H1 (cell line): Measurements from ENCODE around the gene SH3BP5. TPM values are rescaled to one million over a fixed set of nuclear protein-coding genes. Genes with fewer than 3 reads are reported as not detected.
A peak's percentile ranks its signal among the peaks of the same experiment; 100 is the strongest.

Experiments
- CHD1 ChIP-seq: IDR thresholded peaks from 2 replicates; pipeline ENCODE4 v1.6.1; 2012; ENCODE audit warnings: low read depth, low read length, improper control_type of control experiment
- EP300 ChIP-seq, 2 experiments: IDR thresholded peaks; 1 replicate in 1 of 2; 2 replicates in 1 of 2; pipeline ENCODE4 v1.6.1; 2011 to 2012; ENCODE audit warnings: low read depth in 2 of 2, low read length in 2 of 2, mild to moderate bottlenecking in 2 of 2, borderline replicate concordance in 1 of 2, inconsistent platforms in 1 of 2, moderate library complexity in 1 of 2
- GABPA ChIP-seq: IDR thresholded peaks from 2 replicates; pipeline ENCODE4 v1.6.1; 2011; ENCODE audit warnings: mild to moderate bottlenecking, low read length, moderate library complexity, borderline replicate concordance; ENCODE audit not compliant: insufficient read depth
- HDAC6 ChIP-seq: IDR thresholded peaks from one replicate; pipeline ENCODE4 v1.7.1; 2012; ENCODE audit warnings: low read depth, mild to moderate bottlenecking, inconsistent platforms, low read length, moderate library complexity
- JUN ChIP-seq: IDR thresholded peaks from 2 replicates; pipeline ENCODE4 v1.6.1; 2011; ENCODE audit warnings: low read depth, mild to moderate bottlenecking, improper control_type of control experiment, low read length
- JUND ChIP-seq: IDR thresholded peaks from 2 replicates; pipeline ENCODE4 v1.6.1; 2011; ENCODE audit warnings: mild to moderate bottlenecking, improper control_type of control experiment, low read length
- NRF1 ChIP-seq: IDR thresholded peaks from 2 replicates; pipeline ENCODE4 v1.6.1; 2011; ENCODE audit warnings: mild to moderate bottlenecking, low read depth, low read length, improper control_type of control experiment
- PHF8 ChIP-seq: fragments of 200-600 bp; sonication (generic); conservative IDR thresholded peaks from 2 replicates; pipeline ENCODE4 v1.7.1; 2012; ENCODE audit warnings: low read depth, mild to moderate bottlenecking, inconsistent platforms, low read length, moderate library complexity
- RAD21 ChIP-seq, 2 experiments: IDR thresholded peaks in 1 of 2; conservative IDR thresholded peaks in 1 of 2; 2 replicates each; pipeline ENCODE4 v1.6.1; 2011; ENCODE audit warnings: low read depth in 2 of 2, low read length in 2 of 2, improper control_type of control experiment in 1 of 2, inconsistent platforms in 1 of 2, mild to moderate bottlenecking in 1 of 2, moderate library complexity in 1 of 2
- RBBP5 ChIP-seq: IDR thresholded peaks from 2 replicates; pipeline ENCODE4 v1.7.1; 2012; ENCODE audit warnings: low read depth, mild to moderate bottlenecking, inconsistent platforms, low read length, moderate library complexity, borderline replicate concordance
- RNF2 ChIP-seq: fragments of 200-900, 300-1000 bp; sonication (generic); IDR thresholded peaks from 2 replicates; pipeline ENCODE4 v1.7.1; 2016; ENCODE audit warnings: borderline replicate concordance, low read depth, mild to moderate bottlenecking, antibody characterized with exemption, low read length; ENCODE audit not compliant: poor library complexity, severe bottlenecking; ENCODE audit errors: missing control alignments
- RXRA ChIP-seq: IDR thresholded peaks from 2 replicates; pipeline ENCODE4 v1.6.1; 2011; ENCODE audit warnings: low read depth, mild to moderate bottlenecking, low read length, moderate library complexity; ENCODE audit not compliant: insufficient read depth
- SIN3A ChIP-seq, 2 experiments: IDR thresholded peaks in 1 of 2; conservative IDR thresholded peaks in 1 of 2; 2 replicates each; pipeline ENCODE4 v1.6.1; 2011 to 2012; ENCODE audit warnings: low read length in 2 of 2, improper control_type of control experiment in 1 of 2, low read depth in 1 of 2, mild to moderate bottlenecking in 1 of 2
- SIRT6 ChIP-seq: IDR thresholded peaks from one replicate; pipeline ENCODE4 v1.7.1; 2012; ENCODE audit warnings: low read length, inconsistent platforms
- SP1 ChIP-seq: IDR thresholded peaks from 2 replicates; pipeline ENCODE4 v1.6.1; 2011; ENCODE audit warnings: low read depth, low read length
- SUZ12 ChIP-seq: fragments of 200-600 bp; sonication (generic); IDR thresholded peaks from 2 replicates; pipeline ENCODE4 v1.6.1; 2012; ENCODE audit warnings: mild to moderate bottlenecking, inconsistent platforms, low read length, moderate library complexity, mixed read lengths
- TAF1 ChIP-seq: IDR thresholded peaks from 2 replicates; pipeline ENCODE4 v1.6.1; 2011; ENCODE audit warnings: mild to moderate bottlenecking, low read depth, low read length
- TEAD4 ChIP-seq: IDR thresholded peaks from 2 replicates; pipeline ENCODE4 v1.6.1; 2012; ENCODE audit warnings: low read depth, low read length, inconsistent platforms, mixed read lengths
- polyA plus RNA-seq, 7 experiments: library from polyadenylated mRNA; depleted of rRNA in 3 of 7; stranded (reverse) in 5 of 7; unstranded in 2 of 7; fragments of >200 nt in 5 of 7; fragments of 200-250 nt in 2 of 7; gene quantifications; 1 replicate in 5 of 7; 2 replicates in 1 of 7; 4 replicates in 1 of 7; pipeline versions ENCODE4 v1.2.1 to v1.2.3, GENCODE V29; 2011 to 2013; ENCODE audit warnings: missing spikeins in 2 of 7, mixed read lengths in 2 of 7
- total RNA-seq: library from RNA; stranded (reverse); fragmentation: NEBNext Ultra II Directional; extraction: Animal tissue kit (Norgen Biotek cat#: 25700); gene quantifications from 2 replicates; pipeline ENCODE4 v1.2.1, GENCODE V29; 2021
- TF ChIP-seq, protein P1 (sequence below): IDR thresholded peaks from 2 replicates; pipeline ENCODE4 v1.6.1; 2011; ENCODE audit warnings: low read depth, mild to moderate bottlenecking, low read length; ENCODE audit not compliant: insufficient read depth

Gene SH3BP5
- total and polyA plus RNA-seq, 2 of the 8 experiments (the other 6 are each of a cell fraction or from before 2014, with no cell fraction given): 7.1 to 9.7 TPM

GRCh38 chr3:15325228-15325627 is 7.2 kb downstream of the SH3BP5 start (continued):
- TF ChIP-seq EP300 (IDR thresholded peaks at IDR 0.05; ENCODE audit: borderline replicate concordance in 1 of 2, low read depth in 2 of 2, low read length in 2 of 2): no peak
- no peak for TF ChIP-seq NRF1
- no peak for TF ChIP-seq RXRA
- no peak for TF ChIP-seq PHF8
- TF ChIP-seq RBBP5: peak; percentile 32; the same call in 1 of the 2 replicates
- TF ChIP-seq SIRT6: no peak
- no peak for TF ChIP-seq RNF2
- TF ChIP-seq SIN3A (conservative IDR thresholded peaks at IDR 0.05 in 1 of 2, IDR thresholded peaks at IDR 0.05 in 1 of 2; ENCODE audit: low read depth in 1 of 2, low read length in 2 of 2): no peak
- 0 out of 2 replicates have a peak, but pooled peaks have one; percentile 30 for TF ChIP-seq SP1
- no peak for TF ChIP-seq CHD1
- no peak for TF ChIP-seq SUZ12
- no peak for TF ChIP-seq GABPA
- TF ChIP-seq, protein P1, sequence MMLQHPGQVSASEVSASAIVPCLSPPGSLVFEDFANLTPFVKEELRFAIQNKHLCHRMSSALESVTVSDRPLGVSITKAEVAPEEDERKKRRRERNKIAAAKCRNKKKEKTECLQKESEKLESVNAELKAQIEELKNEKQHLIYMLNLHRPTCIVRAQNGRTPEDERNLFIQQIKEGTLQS: no peak
- TF ChIP-seq HDAC6: no peak
- peak; percentile 94 for TF ChIP-seq TEAD4
- TF ChIP-seq JUN: no peak
- no peak for TF ChIP-seq RAD21 (IDR thresholded peaks at IDR 0.05 in 1 of 2, conservative IDR thresholded peaks at IDR 0.05 in 1 of 2; ENCODE audit: low read depth in 2 of 2, low read length in 2 of 2)
- TF ChIP-seq JUND: peak; percentile 21; the same call in 1 of the 2 replicates
- no peak for TF ChIP-seq TAF1
